ENCODE results near the gene CAMSAP1. TPM values are rescaled to one million over a fixed set of nuclear protein-coding genes. Genes with fewer than 3 reads are reported as not detected.

The CAMSAP1 gene
- total RNA-seq, 1 experiment from 2014 or later: 52.7 TPM

DNA sequence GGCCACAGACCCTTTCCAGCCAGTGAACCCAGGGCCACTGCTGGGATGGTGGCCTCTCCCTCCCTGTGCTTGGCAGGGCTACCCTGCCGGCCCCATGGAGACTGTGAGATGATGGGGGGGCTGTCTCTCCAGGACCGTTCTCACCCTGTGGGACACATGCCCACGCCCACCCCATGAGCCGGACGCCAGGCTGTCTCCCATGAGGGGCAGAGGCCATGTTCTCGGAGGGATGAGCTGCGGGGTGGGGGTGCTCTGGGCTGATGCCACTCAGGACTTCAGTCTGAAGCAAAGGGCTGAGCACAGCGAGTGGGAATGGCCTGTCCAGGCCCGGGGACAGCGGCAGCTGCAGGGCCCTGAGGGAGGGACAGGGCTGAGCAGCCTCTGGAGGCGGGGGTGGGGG is 116.5 kb downstream of the CAMSAP1 start:
- no peaks in the 10 kb centered on the region for H3K9me3 Mint-ChIP-seq
- Histone ChIP-seq H2BK5ac (ENCODE audit: insufficient read length, low read length) (no peak overlapping the region), H3K23me2 (ENCODE audit: insufficient read length, low read depth, low read length, poor library complexity, severe bottlenecking) (no peaks in the 10 kb centered on the region), H3K4me2 (ENCODE audit: insufficient read depth, insufficient read length, low read length) (no peak overlapping the region), H2BK12ac (ENCODE audit: insufficient read length, low read depth, low read length) (no peak overlapping the region), H3K9me3 (ENCODE audit: control insufficient read depth, low read depth, low read length) (no peaks in the 10 kb centered on the region), H3K23ac (ENCODE audit: insufficient read length, low read depth, low read length) (no peak overlapping the region), H2BK20ac (ENCODE audit: low read depth, low read length, poor library complexity, severe bottlenecking) (no peak overlapping the region), H4K5ac (ENCODE audit: insufficient read length, low read depth, low read length) (no peak overlapping the region), H3K27me3 (ENCODE audit: insufficient read depth, low read length) (no peaks in the 10 kb centered on the region), H3K14ac (ENCODE audit: insufficient read depth, low read length) (no peak overlapping the region; the same call in 1 of the 2 replicates), H3K79me1 (ENCODE audit: insufficient read depth, low read depth, low read length, poor library complexity, severe bottlenecking) (no peaks in the 10 kb centered on the region), H3K18ac (ENCODE audit: insufficient read length, low read depth, low read length) (no peak overlapping the region), H2BK15ac (ENCODE audit: low read depth, low read length) (no peak overlapping the region), H2AFZ (ENCODE audit: low read length) (no peak overlapping the region), H4K8ac (replicated peaks; ENCODE audit: insufficient read length, low read depth, low read length) (no peak overlapping the region), H4K91ac (ENCODE audit: insufficient read length, low read depth, low read length) (no peak overlapping the region), H3K27ac (ENCODE audit: insufficient read length, low read depth, low read length) (no peak overlapping the region), H3K4ac (ENCODE audit: low read depth, low read length) (no peak overlapping the region), H4K20me1 (ENCODE audit: control insufficient read depth, insufficient read depth, insufficient read length) (no peaks in the 10 kb centered on the region), H3K56ac (ENCODE audit: insufficient read length, low read depth, low read length) (no peak overlapping the region), H2AK5ac (ENCODE audit: insufficient read length, low read length) (no peak overlapping the region), H2BK120ac (ENCODE audit: low read depth, low read length, poor library complexity, severe bottlenecking) (no peak overlapping the region), H3K4me1 (ENCODE audit: insufficient read depth, low read length) (no peaks in the 10 kb centered on the region), H3K79me2 (ENCODE audit: insufficient read depth, low read length) (no peaks in the 10 kb centered on the region), H3K9ac (ENCODE audit: extremely low read depth, insufficient read length, low read length) (no peak overlapping the region), H3T11ph (ENCODE audit: low read length) (no peak overlapping the region)
- no peaks in the 10 kb centered on the region; the same call in 1 of the 2 replicates for H3K27me3 Mint-ChIP-seq (ENCODE audit: low read depth)
- H3K27ac Mint-ChIP-seq: no peak overlapping the region; a peak in 1 of 7 replicates
- H3K4me3 Mint-ChIP-seq: no peak overlapping the region
- DNase-seq: no peak
- WGBS (ENCODE audit: extremely low coverage, insufficient read length, low lambda C conversion rate): no CpG with 5 or more reads among the region's 11 CpGs
- H3K36me3 Mint-ChIP-seq (ENCODE audit: insufficient read depth in 1 of 3, low read depth in 3 of 3): no peaks in the 10 kb centered on the region
- TF ChIP-seq CTCF (conservative IDR thresholded peaks at IDR 0.05): no peak
- H3K4me1 Mint-ChIP-seq: 0 out of 4 replicates have a peak, but pooled peaks cover 0 to 2% of the 10 kb centered on the region in 2 experiments

Data from H9 (cell line).